Nephron progenitor cell (in vitro differentiated cells): ENCODE data around the gene ABCG1.

ENCODE experiments used
- DNase-seq: peaks from one replicate; pipeline ENCODE4 v3.0.0; 2021
- H3K27ac Mint-ChIP-seq: 2 replicates; pipeline ENCODE4 v1.8.0; 2021; ENCODE audit warnings: mild to moderate bottlenecking, moderate library complexity, mixed read lengths
- H3K27me3 Mint-ChIP-seq: 2 replicates; pipeline ENCODE4 v1.8.0; 2021; ENCODE audit warnings: mild to moderate bottlenecking, low read depth, mixed read lengths; ENCODE audit not compliant: poor library complexity
- H3K36me3 Mint-ChIP-seq: 2 replicates; pipeline ENCODE4 v1.8.0; 2021; ENCODE audit warnings: low read depth, mixed read lengths
- H3K4me1 Mint-ChIP-seq: 2 replicates; pipeline ENCODE4 v1.8.0; 2021; ENCODE audit warnings: mixed read lengths
- H3K4me3 Mint-ChIP-seq: 2 replicates; pipeline ENCODE4 v1.8.0; 2021; ENCODE audit warnings: mild to moderate bottlenecking, moderate library complexity, mixed read lengths
- H3K9me3 Mint-ChIP-seq: 2 replicates; pipeline ENCODE4 v1.8.0; 2021; ENCODE audit warnings: mild to moderate bottlenecking, moderate library complexity, mixed read lengths
- CTCF ChIP-seq: fragments of 200-600 bp; sonication (generic); IDR thresholded peaks from 2 replicates; pipeline ENCODE4 v1.5.0; 2021; ENCODE audit warnings: antibody characterized with exemption

ABCG1 gene

GRCh38 chr21:42218836-42219605 lies at the start of gene ABCG1:
Gene ABCG1 (plus strand): TSS chr21:42219140. CDS start chr21:42219263, 123 bp downstream.
- peak; percentile 76 for DNase-seq
- TF ChIP-seq CTCF, result no peak
- Mint-ChIP-seq H3K4me3 (peak within 1 kb of the TSS; percentile 87), H3K36me3 (no peaks in the 10 kb centered on the region), H3K4me1 (peaks cover 20% of the 10 kb centered on the region), H3K9me3 (peaks cover 15% of the 10 kb centered on the region), H3K27ac (no peak within 1 kb of the TSS), H3K27me3 (peaks cover 57% of the 10 kb centered on the region)

DNA sequence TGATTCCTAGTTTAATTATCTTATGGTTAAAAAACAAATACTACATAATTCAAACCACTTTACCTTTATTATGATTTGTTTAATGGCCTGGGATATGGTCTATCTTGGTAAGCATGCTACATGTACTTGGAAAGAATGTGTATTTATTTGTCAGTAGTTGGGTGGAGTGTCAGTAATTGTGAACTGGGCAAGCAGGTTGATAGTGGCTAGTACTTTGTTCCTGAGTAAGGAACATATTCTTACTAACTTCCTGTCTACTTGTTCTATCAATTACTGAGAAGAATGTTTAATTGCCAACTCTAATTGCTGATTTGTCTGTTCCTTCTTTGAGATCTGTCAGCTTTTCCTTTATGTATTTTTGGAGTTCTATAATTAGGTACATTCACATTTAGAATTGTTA lies 49.2 kb upstream of the ABCG1 start:
- Mint-ChIP-seq H3K27ac (no peak overlapping the region), H3K4me3 (no peak overlapping the region), H3K9me3 (peaks cover 4% of the 10 kb centered on the region), H3K36me3 (no peaks in the 10 kb centered on the region), H3K27me3 (peaks cover 2% of the 10 kb centered on the region), H3K4me1 (peaks cover 6% of the 10 kb centered on the region)
- DNase-seq, result no peak
- no peak for TF ChIP-seq CTCF

- Mint-ChIP-seq H3K4me3 (no peak overlapping the region), H3K4me1 (no peaks in the 10 kb centered on the region), H3K27me3 (peaks cover 8% of the 10 kb centered on the region), H3K36me3 (no peaks in the 10 kb centered on the region), H3K9me3 (peaks cover 4% of the 10 kb centered on the region), H3K27ac (no peak overlapping the region)
- DNase-seq, result no peak
- TF ChIP-seq CTCF, result no peak
Observed at GRCh38 chr21:42171091-42172053, 47.6 kb upstream of the ABCG1 start.

DNA sequence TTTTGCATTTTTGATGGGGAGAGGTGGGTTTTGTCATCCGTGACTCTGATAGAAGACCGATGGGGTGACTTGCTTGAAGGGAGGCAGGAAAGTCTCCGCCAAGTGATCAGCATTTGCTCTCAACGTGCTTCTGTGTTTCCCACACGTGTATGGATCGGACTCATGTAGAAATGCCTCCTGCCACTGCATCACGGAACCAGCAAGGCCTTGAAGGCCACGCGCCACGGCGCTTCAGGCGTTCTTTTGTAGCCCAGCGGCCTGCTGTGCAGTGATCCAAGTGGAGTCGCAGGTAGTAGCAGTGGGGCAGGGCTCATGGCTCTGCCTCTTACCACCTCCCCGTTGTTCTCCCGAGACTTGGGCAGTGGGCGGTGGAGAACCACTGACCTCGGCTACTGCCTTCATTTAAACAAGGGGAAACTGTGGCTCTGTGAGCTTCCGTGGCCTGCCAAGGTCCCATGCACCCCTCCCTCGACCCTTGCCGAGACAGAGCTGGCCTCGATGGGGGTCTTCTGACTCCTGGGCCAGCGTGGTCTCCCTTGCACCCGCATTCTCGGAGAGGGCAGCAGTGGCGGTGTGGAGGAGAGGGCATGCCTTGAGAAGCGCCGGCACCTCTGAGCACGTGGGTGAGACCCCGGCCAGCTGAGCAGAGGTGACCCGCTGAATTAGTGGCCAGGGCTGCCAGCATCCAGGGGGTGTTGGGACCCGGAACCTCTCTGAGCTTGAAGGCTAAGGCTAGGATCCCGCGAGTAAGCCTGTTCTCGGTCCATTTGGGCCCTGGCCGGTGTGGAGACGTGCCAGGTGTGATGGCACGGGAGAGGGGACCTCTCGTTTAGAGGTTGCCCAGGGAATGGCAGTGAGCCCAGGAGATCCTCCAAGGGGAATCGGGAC lies 46.1 kb upstream of the ABCG1 start:
- no peak overlapping the region for H3K27ac Mint-ChIP-seq
- no peak for TF ChIP-seq CTCF
- no peaks in the 10 kb centered on the region for H3K4me1 Mint-ChIP-seq
- no peak overlapping the region for H3K4me3 Mint-ChIP-seq
- DNase-seq, result no peak
- H3K9me3 Mint-ChIP-seq, result peaks cover 4% of the 10 kb centered on the region
- H3K36me3 Mint-ChIP-seq, result no peaks in the 10 kb centered on the region
- H3K27me3 Mint-ChIP-seq, result peaks cover 8% of the 10 kb centered on the region

DNA sequence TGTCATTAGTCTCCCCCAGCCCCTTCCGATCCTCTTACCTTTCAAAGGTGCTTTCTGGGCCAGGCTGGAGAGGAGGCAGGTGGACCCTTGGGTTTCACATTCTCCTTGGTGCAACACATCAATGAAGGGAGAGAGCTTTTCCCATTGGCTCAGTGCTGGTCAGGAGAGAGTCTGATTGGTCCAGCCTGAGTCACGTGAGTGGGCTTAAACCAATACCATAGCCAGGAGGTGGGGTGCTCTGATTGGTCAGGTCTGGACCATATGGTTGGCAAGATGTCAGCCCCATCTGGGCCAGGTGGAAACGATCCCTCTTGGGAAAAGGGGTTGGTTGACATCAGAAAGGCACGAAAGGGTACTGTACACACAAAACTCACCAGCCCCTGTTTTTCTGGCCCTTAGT lies 44.8 kb upstream of the ABCG1 start:
- no peak overlapping the region for H3K4me3 Mint-ChIP-seq
- H3K9me3 Mint-ChIP-seq, result peaks cover 3% of the 10 kb centered on the region
- H3K36me3 Mint-ChIP-seq, result no peaks in the 10 kb centered on the region
- no peak for TF ChIP-seq CTCF
- H3K4me1 Mint-ChIP-seq, result no peaks in the 10 kb centered on the region
- H3K27me3 Mint-ChIP-seq, result peaks cover 8% of the 10 kb centered on the region
- DNase-seq, result no peak
- no peak overlapping the region for H3K27ac Mint-ChIP-seq
